GM21723 (cell line): ENCODE results near the gene PCDHGA1.
"Not testable (repeated sequence)": the region's sequence is repeated elsewhere in the genome, so short reads cannot be mapped to it uniquely, and the experiment has no call there.

Source experiments
- ATAC-seq: cut with Tn5 transposase; IDR thresholded peaks from one replicate; pipeline ENCODE4 v1.9.1; 2021; ENCODE audit warnings: mild to moderate bottlenecking, moderate library complexity; ENCODE audit not compliant: unreplicated experiment

PCDHGA1 gene

DNA sequence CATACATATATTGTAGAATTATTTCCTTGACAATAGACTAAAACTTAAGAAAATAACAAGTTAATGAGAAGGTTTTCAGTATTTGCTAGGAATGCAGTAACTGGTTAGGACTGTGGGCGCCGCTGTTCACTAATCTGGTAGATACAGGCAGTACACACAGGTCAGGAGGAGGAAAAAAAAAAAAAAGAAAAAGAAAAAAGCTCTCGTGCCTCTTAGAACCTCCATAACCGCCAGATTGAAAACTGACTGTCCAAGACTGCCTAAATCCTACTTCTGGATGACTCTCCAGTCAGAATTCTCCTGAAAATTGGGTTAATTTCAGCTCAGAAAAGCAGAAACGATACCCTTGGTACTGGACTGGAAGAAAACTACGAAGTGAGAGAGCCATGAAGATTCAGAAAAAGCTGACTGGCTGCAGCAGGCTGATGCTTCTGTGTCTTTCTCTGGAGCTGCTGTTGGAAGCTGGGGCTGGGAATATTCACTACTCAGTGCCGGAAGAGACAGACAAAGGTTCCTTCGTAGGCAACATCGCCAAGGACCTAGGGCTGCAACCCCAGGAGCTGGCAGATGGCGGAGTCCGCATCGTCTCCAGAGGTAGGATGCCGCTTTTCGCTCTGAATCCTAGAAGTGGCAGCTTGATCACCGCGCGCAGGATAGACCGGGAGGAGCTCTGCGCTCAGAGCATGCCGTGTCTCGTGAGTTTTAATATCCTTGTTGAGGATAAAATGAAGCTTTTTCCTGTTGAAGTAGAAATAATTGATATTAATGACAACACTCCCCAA, at the start of gene PCDHGA1:
PCDHGA1 (plus strand) TSS at position 216 of the 782 bp plus-strand sequence.
- no peak for ATAC-seq

DNA sequence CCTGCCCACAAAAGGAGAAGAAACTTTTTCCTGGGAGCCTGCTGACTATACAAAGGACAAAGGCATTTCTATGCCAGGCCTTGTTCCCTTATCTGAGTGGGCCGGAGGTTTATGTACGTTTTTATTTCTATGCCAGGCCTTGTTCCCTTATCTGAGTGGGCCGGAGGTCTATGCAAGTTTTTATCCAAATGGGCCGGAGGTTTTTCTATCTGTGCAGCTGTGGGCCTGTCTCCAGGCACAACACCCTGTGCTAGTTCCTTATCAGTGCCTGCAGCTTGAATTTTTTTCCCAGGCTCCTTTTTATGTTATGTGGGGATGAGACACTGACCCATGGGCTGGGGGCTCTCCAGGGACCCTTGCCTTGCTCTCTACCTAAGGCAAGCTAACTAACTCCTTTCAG, 31.9 kb upstream of the PCDHGA1 start:
- ATAC-seq = no peak

DNA sequence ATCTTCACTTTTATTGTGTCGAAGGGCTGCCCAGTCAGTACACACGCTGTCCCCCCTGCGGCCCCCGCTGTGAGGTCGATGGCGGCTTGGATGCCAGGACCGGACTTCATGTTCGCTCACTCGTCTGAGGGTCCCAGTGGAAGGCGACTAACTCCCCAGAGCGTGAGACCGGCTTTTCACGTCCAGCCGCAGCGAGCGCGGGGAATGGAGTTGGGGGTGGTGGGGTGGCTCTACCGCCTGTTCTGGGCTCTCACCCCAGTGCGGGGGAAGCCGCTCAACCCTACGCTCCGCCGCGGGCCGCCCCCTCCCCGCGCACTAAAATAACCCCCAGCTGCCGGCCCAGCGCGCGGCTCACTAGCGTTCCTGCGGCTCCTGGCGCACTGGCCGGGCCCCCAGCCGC, 26.6 kb upstream of the PCDHGA1 start, which contains the start of gene SLC25A2:
SLC25A2 (minus strand) TSS at position 294 of the 400 bp plus-strand sequence; CDS start at position 110, 184 bp downstream.
- no peak for ATAC-seq

DNA sequence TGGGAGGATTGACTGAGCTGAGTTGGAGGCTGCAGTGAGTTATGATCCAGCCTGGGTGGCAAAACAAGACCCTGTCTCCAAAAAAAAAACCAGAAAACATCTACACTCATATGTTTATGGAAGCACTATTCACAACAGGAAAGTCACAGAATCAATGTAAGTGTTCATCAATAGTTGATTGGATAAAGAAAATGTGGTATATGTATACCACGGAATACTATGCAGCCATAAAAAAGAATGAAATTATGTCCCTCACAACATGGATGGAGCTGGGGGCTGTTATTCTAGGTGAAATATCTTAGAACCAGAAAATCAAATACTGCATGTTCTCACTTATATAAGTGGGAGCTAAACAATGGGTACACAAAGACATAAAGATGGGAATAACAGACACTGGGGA, 23.7 kb upstream of the PCDHGA1 start:
- no peak for ATAC-seq

DNA sequence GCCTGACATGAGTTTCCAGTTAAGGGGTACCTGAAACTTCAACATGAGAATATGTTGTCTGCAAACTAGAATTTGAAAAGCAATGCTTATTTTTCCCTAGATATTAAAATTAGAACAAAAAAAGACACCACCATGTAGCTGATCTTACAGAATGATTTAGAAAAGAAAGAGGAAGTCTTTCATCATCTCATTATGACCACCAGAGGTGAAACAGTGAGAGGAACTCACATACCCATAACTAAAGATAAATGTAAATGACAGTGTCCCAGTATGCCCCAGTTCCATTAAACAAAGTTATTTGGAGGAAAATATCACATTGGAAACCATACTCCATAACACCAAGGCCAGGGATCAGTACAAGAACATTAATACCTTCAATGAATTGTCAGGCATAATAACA, 16.6 kb upstream of the PCDHGA1 start:
- ATAC-seq = no peak

- ATAC-seq = not testable (repeated sequence)
Observed at GRCh38 chr5:141316963-141317362, 13.4 kb upstream of the PCDHGA1 start.

DNA sequence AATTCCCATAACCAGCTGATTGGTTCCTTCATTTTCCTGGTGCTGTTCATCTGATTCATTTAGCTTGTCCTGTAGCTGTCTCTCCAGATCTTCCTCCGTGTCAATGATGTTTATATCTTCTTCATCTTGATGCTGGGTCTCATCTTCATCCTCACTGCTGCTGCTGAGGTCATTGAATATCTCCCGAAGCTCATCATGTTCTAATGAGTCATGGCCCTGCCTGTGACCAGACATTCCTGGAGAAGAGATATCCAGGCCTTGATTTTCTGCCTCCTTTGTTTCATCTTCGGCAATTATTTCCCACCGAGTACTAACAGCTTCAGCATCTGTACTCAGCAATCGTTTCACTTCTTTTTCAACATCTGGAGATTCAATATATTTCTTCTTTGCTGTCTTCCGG, 11.1 kb upstream of the PCDHGA1 start:
- no peak for ATAC-seq

- ATAC-seq = no peak
Observed at GRCh38 chr5:141319699-141320098, 10.6 kb upstream of the PCDHGA1 start.

DNA sequence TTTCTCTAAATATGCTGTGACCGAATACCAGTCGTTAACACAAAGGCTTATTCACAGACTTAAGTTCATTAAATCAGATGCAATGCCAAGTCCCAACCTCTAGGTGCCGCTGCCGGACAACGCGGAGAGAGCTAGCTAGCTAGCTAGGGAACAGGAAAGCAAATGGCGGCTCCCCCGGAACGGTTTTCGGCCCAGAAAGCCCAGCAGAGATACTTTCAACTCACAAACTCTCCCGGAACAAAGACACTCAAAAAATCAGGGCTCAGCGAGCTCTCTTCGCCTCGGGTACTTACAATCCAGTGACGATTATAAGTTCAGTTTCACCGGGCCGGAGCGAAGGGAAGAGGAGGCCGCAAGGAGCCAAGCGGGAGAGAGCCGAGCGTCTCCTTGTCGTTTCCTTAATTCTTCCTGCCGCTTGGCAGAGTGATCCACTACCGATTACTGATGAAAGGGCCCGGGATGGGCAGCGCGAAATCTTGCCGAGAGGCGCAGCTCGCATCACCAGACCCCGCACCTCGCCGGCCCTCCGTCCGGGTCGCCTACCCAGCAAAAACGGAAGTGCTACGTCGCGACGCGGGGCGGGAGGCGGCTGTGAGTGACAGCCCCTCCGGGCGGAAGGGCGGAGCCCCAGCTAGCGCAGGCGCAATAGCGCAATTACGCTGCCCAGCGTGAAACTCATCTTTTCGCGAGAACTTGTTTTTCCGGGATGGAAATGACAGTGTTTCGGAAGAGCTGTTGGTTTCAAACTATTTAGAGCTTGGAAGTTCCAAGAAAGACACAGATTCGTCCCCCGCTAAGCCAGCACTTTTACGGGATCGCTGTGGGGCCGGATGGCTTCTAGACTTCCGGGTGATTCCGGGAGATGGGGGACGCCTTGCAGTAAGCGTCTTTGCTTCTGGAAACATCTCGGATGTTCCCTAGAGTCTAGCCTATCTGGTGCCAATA, 9.8 kb upstream of the PCDHGA1 start, which contains the start of gene TAF7:
TAF7 (minus strand) TSS at position 560 of the 945 bp plus-strand sequence. CDS start 740 bp downstream, outside the sequence.
- peak; percentile 96 for ATAC-seq

- ATAC-seq = no peak
Observed at GRCh38 chr5:141322261-141322660, 8.1 kb upstream of the PCDHGA1 start.

GRCh38 chr5:141326088-141326854, 4.0 kb upstream of the PCDHGA1 start:
- ATAC-seq = peak; percentile 64

- no peak for ATAC-seq
Observed at GRCh38 chr5:141328231-141328630, 2.1 kb upstream of the PCDHGA1 start.

DNA sequence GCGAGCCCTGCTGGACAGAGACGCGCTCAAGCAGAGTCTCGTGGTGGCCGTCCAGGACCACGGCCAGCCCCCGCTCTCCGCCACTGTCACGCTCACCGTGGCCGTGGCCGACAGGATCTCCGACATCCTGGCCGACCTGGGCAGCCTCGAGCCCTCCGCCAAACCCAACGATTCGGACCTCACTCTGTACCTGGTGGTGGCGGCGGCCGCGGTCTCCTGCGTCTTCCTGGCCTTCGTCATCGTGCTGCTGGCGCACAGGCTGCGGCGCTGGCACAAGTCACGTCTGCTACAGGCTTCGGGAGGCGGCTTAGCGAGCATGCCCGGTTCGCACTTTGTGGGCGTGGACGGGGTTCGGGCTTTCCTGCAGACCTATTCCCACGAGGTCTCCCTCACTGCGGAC, 2.3 kb downstream of the PCDHGA1 start:
- ATAC-seq = not testable (repeated sequence)

- no peak for ATAC-seq
Observed at GRCh38 chr5:141338538-141339306, 8.4 kb downstream of the PCDHGA1 start, which contains the start of gene PCDHGA2. PCDHGA2 (plus strand) TSS chr5:141338760.

- not testable (repeated sequence) for ATAC-seq
Observed at GRCh38 chr5:141340781-141341354, 10.6 kb downstream of the PCDHGA1 start.

- ATAC-seq = no peak
Observed at GRCh38 chr5:141342773-141343172, 12.5 kb downstream of the PCDHGA1 start.

GRCh38 chr5:141343242-141343952, 13.1 kb downstream of the PCDHGA1 start, which contains the start of gene PCDHGA3:
PCDHGA3 (plus strand) TSS chr5:141343829; CDS start chr5:141344034, 205 bp downstream.
- ATAC-seq = no peak

DNA sequence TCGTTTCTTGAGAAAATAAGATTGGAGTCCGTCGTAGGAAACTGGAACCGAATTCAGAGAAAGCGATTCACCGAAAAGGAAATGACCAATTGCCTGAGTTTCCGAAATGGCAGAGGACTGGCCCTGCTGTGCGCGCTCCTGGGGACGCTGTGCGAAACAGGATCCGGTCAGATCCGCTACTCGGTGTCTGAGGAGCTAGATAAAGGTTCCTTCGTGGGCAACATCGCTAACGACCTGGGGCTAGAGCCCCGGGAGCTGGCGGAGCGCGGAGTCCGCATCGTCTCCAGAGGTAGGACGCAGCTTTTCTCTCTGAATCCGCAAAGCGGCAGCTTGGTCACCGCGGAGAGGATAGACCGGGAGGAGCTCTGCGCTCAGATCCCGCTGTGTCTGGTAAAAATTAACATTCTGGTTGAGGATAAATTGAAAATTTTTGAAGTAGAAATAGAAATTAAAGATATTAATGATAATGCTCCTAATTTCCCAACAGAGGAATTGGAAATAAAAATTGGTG, 13.7 kb downstream of the PCDHGA1 start:
- ATAC-seq = no peak

DNA sequence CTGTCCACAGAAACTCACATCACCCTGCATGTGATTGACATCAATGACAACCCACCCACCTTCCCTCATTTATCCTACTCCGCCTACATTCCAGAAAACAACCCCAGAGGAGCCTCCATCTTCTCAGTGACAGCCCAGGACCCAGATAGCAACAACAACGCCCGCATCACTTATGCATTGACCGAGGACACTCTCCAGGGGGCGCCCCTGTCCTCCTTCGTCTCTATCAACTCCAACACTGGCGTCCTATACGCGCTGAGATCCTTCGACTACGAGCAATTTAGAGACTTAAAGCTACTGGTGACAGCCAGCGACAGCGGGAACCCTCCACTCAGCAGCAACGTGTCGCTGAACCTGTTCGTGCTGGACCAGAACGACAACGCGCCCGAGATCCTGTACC, 15.0 kb downstream of the PCDHGA1 start:
- ATAC-seq = no peak
